ENCODE measurements around the gene CFAP61. TPM values are rescaled to one million over a fixed set of nuclear protein-coding genes. Genes with fewer than 3 reads are reported as not detected.
A peak's percentile ranks its signal among the peaks of the same experiment; 100 is the strongest.

CFAP61 gene
- polyA plus RNA-seq, 6 donors from 2014 or later, result not detected

DNA sequence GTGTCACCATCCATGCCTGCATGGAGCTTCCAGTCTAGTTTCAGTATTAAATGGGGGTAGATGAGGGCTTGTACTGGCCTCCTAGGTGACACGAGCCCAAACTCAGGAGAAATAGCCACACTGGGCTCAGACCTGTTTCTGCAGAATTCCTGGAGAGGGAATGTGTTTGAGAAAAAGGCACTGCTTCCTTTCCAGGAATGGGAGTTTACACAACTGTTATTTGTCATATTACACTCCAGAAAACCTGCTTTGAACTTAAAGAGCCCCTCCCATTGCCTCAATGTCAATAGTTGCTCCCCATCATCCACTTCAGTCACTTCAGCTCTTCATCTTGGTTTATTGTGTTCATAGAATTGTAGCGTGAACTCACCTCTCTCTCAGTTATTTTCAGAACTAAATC is 151.5 kb downstream of the CFAP61 start:
- Mint-ChIP-seq H3K9me3 (no peaks in the 10 kb centered on the region), H3K27me3 (peaks cover 14 to 24% (median 24%) of the 10 kb centered on the region in 3 donors), H3K36me3 (no peaks in the 10 kb centered on the region), H3K27ac (no peak overlapping the region), H3K4me1 (no peaks in the 10 kb centered on the region), H3K4me3 (no peak overlapping the region)
- DNase-seq (no peak), ATAC-seq (ENCODE audit: low read depth in 2 of 2) (no peak)

DNA sequence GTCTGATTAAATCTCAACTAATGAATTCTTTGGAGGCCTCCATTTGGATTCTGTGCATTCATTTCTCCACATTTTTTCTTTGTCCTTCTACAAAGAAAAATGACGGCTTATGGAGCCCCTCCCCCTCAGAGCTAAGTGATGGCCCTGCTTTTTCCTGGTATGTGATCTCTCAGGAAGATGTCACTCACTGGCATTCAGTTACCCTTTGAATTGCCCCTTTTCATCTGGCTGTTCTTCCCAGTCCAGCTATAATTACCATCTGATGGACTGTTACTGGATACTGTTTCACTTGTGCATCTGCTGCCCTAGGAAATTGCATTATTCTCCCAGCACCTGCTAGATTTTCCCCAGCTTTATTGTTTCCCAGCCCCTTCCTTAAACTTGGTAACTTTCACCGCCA is 151.9 kb downstream of the CFAP61 start:
- H3K27me3 Mint-ChIP-seq, result peaks cover 14 to 24% (median 22%) of the 10 kb centered on the region in 3 donors
- no peaks in the 10 kb centered on the region for H3K36me3 Mint-ChIP-seq
- no peaks in the 10 kb centered on the region for H3K4me1 Mint-ChIP-seq
- H3K4me3 Mint-ChIP-seq, result no peak overlapping the region
- ATAC-seq (ENCODE audit: low read depth in 2 of 2) (no peak), DNase-seq (no peak)
- H3K9me3 Mint-ChIP-seq, result no peaks in the 10 kb centered on the region
- H3K27ac Mint-ChIP-seq, result no peak overlapping the region

DNA sequence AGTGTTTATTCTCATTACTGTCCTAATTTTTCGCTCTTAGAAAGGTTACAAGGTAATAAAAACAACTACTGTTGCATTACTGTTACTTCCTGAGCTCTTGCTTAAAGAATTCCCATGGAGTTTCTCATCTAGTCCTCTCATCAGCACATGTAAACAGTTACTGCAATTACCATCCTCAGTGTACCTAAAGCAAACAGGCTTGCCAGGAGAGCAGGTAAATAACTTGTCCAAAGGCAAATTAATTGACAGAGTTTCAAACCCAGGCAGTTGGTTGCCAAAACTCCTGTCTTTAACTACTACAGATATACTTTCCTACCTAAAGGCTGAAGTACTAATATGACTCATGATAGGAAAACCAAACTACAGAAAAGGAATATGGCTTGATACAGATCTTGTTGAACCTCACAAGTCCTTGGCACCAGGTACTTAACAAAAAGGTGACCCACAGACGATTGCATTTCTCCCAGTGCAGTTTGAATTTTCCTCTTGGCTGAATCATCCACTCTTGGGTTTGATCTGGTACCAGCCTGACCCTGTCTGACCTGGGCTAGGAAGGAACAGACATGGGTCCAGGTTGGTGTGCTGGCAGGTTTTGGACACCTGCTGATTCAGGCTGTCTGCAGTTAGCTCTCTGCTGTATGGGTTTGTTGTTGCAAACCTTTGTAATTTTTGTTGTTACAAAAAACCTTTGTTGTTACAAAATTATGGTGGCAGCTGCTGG is 153.0 kb downstream of the CFAP61 start:
- Mint-ChIP-seq H3K9me3 (no peaks in the 10 kb centered on the region), H3K4me1 (no peaks in the 10 kb centered on the region), H3K27me3 (peaks cover 17 to 22% (median 19%) of the 10 kb centered on the region in 3 donors), H3K4me3 (no peak overlapping the region), H3K27ac (no peak overlapping the region), H3K36me3 (no peaks in the 10 kb centered on the region)
- ATAC-seq (ENCODE audit: low read depth in 2 of 2), result no peak
- DNase-seq, result no peak

DNA sequence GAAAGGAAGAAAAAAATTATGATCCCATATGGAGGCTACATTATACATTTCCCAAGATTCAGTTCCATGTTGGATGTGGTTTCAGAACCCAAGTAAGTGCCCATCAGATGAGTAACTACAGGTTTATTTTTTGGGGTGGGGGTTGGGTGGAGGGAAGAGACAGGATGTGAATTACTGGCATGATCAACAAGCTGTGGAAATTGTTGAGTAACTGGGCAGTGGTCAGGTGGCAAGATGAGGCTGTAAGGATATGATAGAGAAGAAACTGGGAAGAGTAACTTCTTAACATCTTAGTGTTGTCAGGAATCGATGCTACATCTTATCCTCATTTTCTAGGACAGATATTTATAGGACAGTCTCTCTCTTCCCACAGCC is 153.5 kb downstream of the CFAP61 start:
- Mint-ChIP-seq H3K9me3 (no peaks in the 10 kb centered on the region), H3K4me1 (no peaks in the 10 kb centered on the region), H3K27ac (no peak overlapping the region), H3K36me3 (no peaks in the 10 kb centered on the region), H3K27me3 (peaks cover 17 to 24% (median 20%) of the 10 kb centered on the region in 3 donors), H3K4me3 (no peak overlapping the region)
- no peak for ATAC-seq (ENCODE audit: low read depth in 2 of 2)
- no peak for DNase-seq

- ATAC-seq (ENCODE audit: low read depth in 2 of 2), result no peak
- Mint-ChIP-seq H3K9me3 (no peaks in the 10 kb centered on the region), H3K4me3 (no peak overlapping the region), H3K27me3 (peaks cover 17 to 24% (median 20%) of the 10 kb centered on the region in 3 donors), H3K4me1 (no peaks in the 10 kb centered on the region), H3K27ac (no peak overlapping the region), H3K36me3 (no peaks in the 10 kb centered on the region)
- no peak for DNase-seq
These were observed 154.5 kb downstream of the CFAP61 start for GRCh38 chr20:20206788-20207187.

DNA sequence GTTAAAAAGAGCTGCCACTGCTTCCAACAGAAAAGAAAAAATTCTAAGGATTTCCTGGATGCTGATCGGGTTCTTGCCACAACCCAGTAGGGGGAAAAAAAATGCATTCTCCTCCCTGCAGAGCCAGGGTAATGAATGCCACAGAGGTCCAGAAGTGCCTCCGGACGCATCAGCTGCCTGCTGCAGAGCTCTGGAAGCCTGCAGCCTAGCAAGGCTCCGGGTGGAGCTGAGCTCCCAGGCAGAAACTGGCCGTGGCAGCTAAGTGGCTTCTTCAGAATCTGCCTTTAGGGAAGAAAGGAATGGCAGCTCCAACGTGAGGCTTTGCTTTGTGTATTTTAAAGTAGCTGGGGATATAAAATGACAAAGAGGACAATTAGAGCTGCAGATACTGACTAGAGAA is 155.0 kb downstream of the CFAP61 start:
- Mint-ChIP-seq H3K9me3 (no peaks in the 10 kb centered on the region), H3K36me3 (no peaks in the 10 kb centered on the region), H3K4me1 (no peaks in the 10 kb centered on the region), H3K27ac (no peak overlapping the region), H3K4me3 (no peak overlapping the region), H3K27me3 (peaks cover 17 to 26% (median 20%) of the 10 kb centered on the region in 3 donors)
- no peak for ATAC-seq (ENCODE audit: low read depth in 2 of 2)
- no peak for DNase-seq

- Mint-ChIP-seq H3K4me3 (no peak overlapping the region), H3K36me3 (no peaks in the 10 kb centered on the region), H3K27ac (no peak overlapping the region), H3K27me3 (peaks cover 17 to 29% (median 18%) of the 10 kb centered on the region in 3 donors), H3K4me1 (no peaks in the 10 kb centered on the region), H3K9me3 (no peaks in the 10 kb centered on the region)
- ATAC-seq (ENCODE audit: low read depth in 2 of 2) (no peak), DNase-seq (no peak)
These were observed 155.5 kb downstream of the CFAP61 start for GRCh38 chr20:20207872-20208271.

DNA sequence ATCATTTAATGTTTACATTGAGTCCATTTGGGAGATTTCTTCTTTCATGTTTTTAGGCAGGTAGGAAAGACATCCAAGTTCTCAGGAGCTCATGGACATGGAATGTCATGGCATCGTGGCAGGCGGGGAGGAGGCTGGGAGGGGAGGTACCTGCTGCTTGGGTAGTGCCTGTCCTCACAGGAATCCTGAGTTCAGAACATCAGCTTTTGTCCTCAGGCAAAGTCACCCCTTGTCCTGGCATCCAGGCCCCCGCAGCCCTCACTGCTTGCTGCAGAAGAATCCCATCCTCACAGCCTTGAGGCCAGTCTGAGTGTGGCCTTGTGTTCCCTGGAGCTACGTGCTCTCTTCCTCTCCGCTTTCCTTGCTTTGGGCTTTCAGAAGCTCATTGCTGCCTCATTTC is 157.4 kb downstream of the CFAP61 start:
- Mint-ChIP-seq H3K4me1 (no peaks in the 10 kb centered on the region), H3K36me3 (no peaks in the 10 kb centered on the region), H3K27ac (no peak overlapping the region), H3K27me3 (peaks cover 15 to 33% (median 18%) of the 10 kb centered on the region in 3 donors), H3K4me3 (no peak overlapping the region), H3K9me3 (no peaks in the 10 kb centered on the region)
- ATAC-seq (ENCODE audit: low read depth in 2 of 2) (no peak), DNase-seq (no peak)

DNA sequence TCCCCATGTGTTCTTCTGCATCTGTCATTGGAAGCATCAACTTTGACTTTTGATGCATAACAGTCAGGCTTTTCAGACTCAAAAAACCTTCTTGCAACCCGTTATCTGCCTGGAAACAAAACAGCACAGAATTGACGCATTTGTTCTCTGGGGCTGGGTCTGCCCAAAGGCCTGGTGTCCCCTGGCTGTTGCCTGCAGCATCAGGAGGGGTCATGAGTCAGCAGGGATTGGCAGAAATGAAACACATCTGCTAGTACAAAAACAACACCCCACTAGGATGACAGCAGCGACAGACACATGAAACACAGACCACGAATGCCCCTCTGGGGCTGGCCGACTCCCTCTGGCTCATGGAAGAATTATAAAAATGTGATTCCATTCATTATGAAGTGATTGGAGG is 158.0 kb downstream of the CFAP61 start:
- no peak for DNase-seq
- H3K27ac Mint-ChIP-seq, result peak overlapping the region in 2 of 6 donors; percentile 10 to 15

DNA sequence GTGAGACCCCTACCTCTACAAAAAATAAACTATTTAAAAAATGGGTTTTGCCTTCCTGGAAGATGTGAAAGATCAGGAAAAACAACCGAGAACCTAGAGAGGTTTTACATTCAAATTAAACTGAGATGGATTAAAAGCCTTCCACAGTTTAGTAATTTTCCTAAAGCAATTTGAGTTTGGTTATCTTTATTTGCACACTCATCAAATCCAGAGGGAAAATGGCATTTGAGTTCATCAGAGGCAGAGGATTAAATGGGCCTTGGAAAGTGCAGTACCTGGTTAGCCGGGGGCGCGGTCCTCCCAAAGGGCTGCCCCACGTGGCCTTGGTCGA is 158.6 kb downstream of the CFAP61 start:
- H3K4me3 Mint-ChIP-seq, result no peak overlapping the region
- no peaks in the 10 kb centered on the region for H3K36me3 Mint-ChIP-seq
- no peak for ATAC-seq (ENCODE audit: low read depth in 2 of 2)
- peaks cover 14 to 42% (median 17%) of the 10 kb centered on the region in 3 donors for H3K27me3 Mint-ChIP-seq
- H3K27ac Mint-ChIP-seq, result no peak overlapping the region
- DNase-seq, result no peak
- no peaks in the 10 kb centered on the region for H3K4me1 Mint-ChIP-seq
- no peaks in the 10 kb centered on the region for H3K9me3 Mint-ChIP-seq

More for the DNA sequence above, 158.0 kb downstream of the CFAP61 start:
- H3K36me3 Mint-ChIP-seq, result no peaks in the 10 kb centered on the region
- no peaks in the 10 kb centered on the region for H3K4me1 Mint-ChIP-seq
- ATAC-seq (ENCODE audit: low read depth in 2 of 2), result no peak
- H3K4me3 Mint-ChIP-seq, result no peak overlapping the region
- peaks cover 14 to 40% (median 23%) of the 10 kb centered on the region in 3 donors for H3K27me3 Mint-ChIP-seq
- no peaks in the 10 kb centered on the region for H3K9me3 Mint-ChIP-seq

DNA sequence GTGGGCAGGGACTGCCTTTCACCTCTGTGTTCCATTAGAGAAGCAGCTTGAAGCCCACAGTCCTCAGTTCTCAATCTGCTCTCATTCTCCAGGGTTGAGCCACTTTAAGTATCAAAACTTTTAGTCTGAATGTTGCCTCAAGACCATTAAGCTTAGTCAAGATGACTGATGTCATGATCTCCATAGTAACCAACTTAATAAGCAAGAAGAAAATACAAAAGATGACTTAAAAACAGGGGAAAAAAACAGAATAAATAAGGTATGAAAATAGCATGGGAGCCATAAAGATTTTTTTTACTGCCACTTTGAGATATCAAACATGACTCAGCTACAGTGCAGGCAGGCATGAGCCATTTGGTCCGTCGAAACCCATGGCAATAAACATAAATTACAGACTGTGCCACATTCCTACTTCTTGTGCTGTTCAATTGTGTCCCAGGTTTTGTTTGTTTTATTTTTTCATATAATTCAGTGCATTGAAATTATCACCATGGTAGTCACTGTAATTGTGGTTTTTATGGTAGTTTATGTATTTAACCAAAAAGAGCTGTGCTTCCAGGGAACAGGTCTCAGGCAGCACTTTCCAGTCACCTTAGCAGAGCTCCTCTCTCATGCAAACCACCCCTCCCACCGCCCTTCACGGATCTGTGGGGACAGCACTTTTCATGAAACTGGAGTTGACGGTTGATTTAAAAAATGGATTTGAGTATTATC is 159.1 kb downstream of the CFAP61 start:
- DNase-seq (no peak), ATAC-seq (ENCODE audit: low read depth in 2 of 2) (no peak)
- peaks cover 10 to 38% (median 14%) of the 10 kb centered on the region in 3 donors for H3K27me3 Mint-ChIP-seq
- H3K36me3 Mint-ChIP-seq, result no peaks in the 10 kb centered on the region
- H3K27ac Mint-ChIP-seq, result no peak overlapping the region
- no peaks in the 10 kb centered on the region for H3K4me1 Mint-ChIP-seq
- no peaks in the 10 kb centered on the region for H3K9me3 Mint-ChIP-seq
- no peak overlapping the region for H3K4me3 Mint-ChIP-seq

DNA sequence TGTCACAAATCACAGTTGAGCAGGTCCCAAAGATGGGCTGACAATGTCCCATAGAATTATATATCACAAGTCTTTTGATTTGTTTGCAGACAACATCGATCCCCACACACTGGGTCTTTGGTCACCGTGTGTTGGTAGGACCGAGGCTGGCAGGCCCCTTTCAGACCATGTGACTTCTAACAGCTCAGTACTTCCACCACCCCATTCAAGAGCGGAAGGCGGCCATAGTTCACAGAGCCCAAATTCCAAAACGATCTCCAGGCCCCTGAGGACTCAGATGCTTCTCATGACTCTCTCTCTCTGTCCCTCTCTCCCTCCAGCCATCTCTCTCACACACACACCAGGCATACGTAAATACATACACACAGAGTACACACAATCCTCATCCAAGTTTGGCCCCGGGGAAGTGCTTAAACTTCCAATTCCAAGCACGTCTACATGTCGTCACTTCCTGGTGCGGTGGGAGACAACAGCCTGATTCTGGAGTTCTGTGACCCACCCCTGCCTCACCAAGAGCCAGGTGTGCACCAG is 159.7 kb downstream of the CFAP61 start:
- peaks cover 10 to 38% (median 14%) of the 10 kb centered on the region in 3 donors for H3K27me3 Mint-ChIP-seq

GRCh38 chr20:20212675-20213096 is 160.4 kb downstream of the CFAP61 start:
- Mint-ChIP-seq H3K9me3 (peaks cover 0 to 2% (median 0%) of the 10 kb centered on the region in 7 donors), H3K4me3 (no peak overlapping the region), H3K27ac (no peak overlapping the region), H3K36me3 (no peaks in the 10 kb centered on the region), H3K4me1 (no peaks in the 10 kb centered on the region), H3K27me3 (peaks cover 11 to 38% (median 14%) of the 10 kb centered on the region in 3 donors)
- DNase-seq (no peak), ATAC-seq (ENCODE audit: low read depth in 2 of 2) (no peak)

More for the DNA sequence above, 159.7 kb downstream of the CFAP61 start:
- no peak overlapping the region for H3K4me3 Mint-ChIP-seq
- no peaks in the 10 kb centered on the region for H3K9me3 Mint-ChIP-seq
- no peak for ATAC-seq (ENCODE audit: low read depth in 2 of 2)
- DNase-seq, result no peak
- no peaks in the 10 kb centered on the region for H3K4me1 Mint-ChIP-seq
- peak overlapping the region in 1 of 6 donors; percentile 67 for H3K27ac Mint-ChIP-seq
- H3K36me3 Mint-ChIP-seq, result no peaks in the 10 kb centered on the region
